ENCODE data around the gene ZNF697. TPM values are rescaled to one million over a fixed set of nuclear protein-coding genes. Genes with fewer than 3 reads are reported as not detected.

Gene ZNF697
- total RNA-seq, 1 donor from 2014 or later, result 9.4 TPM

DNA sequence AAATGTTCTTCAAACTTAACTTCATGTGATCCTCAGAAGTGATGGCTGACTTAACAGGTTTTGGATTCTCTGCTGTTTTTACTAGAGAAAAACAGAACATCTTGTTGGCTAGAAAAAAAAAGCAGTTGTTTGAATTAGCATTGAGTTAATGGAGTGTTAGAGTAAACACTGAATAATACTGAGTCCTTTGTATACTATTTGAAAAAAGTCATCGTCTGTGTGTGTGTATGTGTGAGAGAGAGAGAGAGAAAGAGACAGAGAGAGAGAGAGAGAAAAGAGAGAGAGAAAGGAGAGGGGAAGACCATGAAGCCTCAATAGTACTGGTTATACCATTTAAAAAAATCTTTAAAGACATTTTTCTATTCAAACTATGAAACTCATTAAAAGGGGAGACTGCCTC, 10.4 kb downstream of the ZNF697 start:
- Histone ChIP-seq H3K36me3 (no peaks in the 10 kb centered on the region), H3K27ac (replicated peaks) (no peak overlapping the region), H3K4me1 (peaks cover 84% of the 10 kb centered on the region), H3K9me3 (replicated peaks) (no peaks in the 10 kb centered on the region), H3K27me3 (ENCODE audit: low read depth) (no peaks in the 10 kb centered on the region), H3K4me3 (no peak overlapping the region)
- DNase-seq, result no peak
- TF ChIP-seq, protein P1, sequence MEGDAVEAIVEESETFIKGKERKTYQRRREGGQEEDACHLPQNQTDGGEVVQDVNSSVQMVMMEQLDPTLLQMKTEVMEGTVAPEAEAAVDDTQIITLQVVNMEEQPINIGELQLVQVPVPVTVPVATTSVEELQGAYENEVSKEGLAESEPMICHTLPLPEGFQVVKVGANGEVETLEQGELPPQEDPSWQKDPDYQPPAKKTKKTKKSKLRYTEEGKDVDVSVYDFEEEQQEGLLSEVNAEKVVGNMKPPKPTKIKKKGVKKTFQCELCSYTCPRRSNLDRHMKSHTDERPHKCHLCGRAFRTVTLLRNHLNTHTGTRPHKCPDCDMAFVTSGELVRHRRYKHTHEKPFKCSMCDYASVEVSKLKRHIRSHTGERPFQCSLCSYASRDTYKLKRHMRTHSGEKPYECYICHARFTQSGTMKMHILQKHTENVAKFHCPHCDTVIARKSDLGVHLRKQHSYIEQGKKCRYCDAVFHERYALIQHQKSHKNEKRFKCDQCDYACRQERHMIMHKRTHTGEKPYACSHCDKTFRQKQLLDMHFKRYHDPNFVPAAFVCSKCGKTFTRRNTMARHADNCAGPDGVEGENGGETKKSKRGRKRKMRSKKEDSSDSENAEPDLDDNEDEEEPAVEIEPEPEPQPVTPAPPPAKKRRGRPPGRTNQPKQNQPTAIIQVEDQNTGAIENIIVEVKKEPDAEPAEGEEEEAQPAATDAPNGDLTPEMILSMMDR (IDR thresholded peaks at IDR 0.05; ENCODE audit: borderline replicate concordance), result no peak
- intact Hi-C loops (cut with micrococcal nuclease), result no loop called here

DNA sequence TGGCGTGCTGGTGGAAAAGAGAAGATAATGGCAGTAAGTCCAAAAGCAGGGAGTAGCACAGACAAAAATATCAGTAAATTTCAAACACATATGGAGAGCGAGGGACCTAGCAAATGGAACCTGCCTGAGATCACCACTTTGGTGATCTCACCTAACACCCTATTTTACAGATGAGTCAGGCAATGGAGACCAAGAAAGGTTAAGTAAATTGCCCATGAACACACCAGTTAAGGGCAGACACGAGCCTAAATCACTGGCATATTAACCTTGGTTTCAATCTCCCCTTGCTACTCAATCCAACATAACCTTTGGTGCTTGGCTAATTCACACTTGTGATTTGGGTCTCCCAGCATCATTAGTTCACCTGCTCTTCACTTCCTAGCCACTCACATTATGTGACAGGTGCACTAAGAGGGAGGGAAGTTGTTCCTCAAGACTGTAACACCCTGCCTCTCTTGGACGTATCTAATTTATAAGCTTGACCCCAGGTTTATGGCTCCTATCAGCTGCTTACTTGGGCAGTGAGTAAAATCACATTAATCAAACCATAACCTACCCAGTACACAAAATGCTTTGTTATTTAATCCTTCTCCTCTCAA, 11.5 kb downstream of the ZNF697 start:
- no peak overlapping the region for H3K4me3 ChIP-seq
- H3K4me1 ChIP-seq, result peaks cover 95% of the 10 kb centered on the region
- H3K27me3 ChIP-seq (ENCODE audit: low read depth), result no peaks in the 10 kb centered on the region
- peak overlapping the region; percentile 95 for H3K27ac ChIP-seq (replicated peaks)
- no peaks in the 10 kb centered on the region for H3K36me3 ChIP-seq
- intact Hi-C loops (cut with micrococcal nuclease), result no loop called here
- no peak for DNase-seq
- H3K9me3 ChIP-seq (replicated peaks), result no peaks in the 10 kb centered on the region
- TF ChIP-seq, protein P1 (IDR thresholded peaks at IDR 0.05; ENCODE audit: borderline replicate concordance), result no peak

DNA sequence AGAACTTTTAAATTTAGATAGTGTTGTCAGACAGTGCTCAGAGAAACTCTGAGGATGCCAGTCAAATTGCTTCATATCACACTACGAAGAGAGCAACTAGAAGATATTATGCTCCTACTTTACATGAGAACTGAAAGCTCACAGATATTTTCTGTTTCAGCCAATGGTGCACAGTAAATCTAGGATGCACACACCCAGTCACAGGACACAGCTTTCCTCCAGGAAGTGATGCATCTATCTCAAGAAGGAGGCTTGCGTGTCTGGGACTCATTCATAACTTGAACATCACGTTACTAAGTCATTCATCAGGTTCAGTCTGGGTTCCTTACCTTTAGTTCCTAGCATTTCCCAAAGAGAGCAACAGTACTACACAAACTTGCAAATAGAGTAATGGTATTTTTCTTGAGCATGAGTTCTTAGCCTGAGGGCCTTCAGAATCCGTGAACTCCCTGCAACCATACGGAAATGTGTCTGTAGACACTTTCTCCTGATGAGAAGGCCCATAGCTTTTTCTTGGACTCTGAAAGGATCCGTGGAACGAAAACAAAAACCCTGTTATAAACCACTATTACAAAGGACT, 12.2 kb downstream of the ZNF697 start:
- TF ChIP-seq, protein P1 (IDR thresholded peaks at IDR 0.05; ENCODE audit: borderline replicate concordance), result no peak
- intact Hi-C loops (cut with micrococcal nuclease), result no loop called here
- H3K9me3 ChIP-seq (replicated peaks), result no peaks in the 10 kb centered on the region
- no peak for DNase-seq
- peak overlapping the region; percentile 95 for H3K27ac ChIP-seq (replicated peaks)
- H3K4me1 ChIP-seq, result peaks cover 99% of the 10 kb centered on the region
- H3K27me3 ChIP-seq (ENCODE audit: low read depth), result no peaks in the 10 kb centered on the region
- no peaks in the 10 kb centered on the region for H3K36me3 ChIP-seq
- H3K4me3 ChIP-seq, result no peak overlapping the region

DNA sequence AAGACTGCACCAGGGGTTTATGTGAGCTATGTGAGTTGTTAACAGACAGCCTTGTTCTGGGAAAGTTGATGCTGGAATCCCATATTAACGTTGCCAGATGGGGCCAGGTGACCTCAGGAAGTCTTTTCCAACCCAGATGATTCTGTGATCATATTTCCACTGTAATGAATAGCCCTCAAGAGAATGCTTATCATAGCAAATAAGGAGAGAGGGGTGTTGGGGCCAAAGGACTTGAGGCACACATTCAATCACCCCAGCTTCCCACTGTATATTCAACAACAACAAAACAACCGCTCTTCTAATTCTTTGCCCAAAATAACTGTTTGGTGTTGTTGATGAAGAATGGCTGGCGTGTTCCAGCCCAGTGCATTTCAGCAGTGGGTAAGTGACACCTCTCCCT, 14.1 kb downstream of the ZNF697 start:
- Histone ChIP-seq H3K4me1 (peaks cover 99% of the 10 kb centered on the region), H3K27me3 (ENCODE audit: low read depth) (no peaks in the 10 kb centered on the region), H3K36me3 (no peaks in the 10 kb centered on the region), H3K27ac (replicated peaks) (peak overlapping the region; percentile 95), H3K4me3 (no peak overlapping the region), H3K9me3 (replicated peaks) (no peaks in the 10 kb centered on the region)
- DNase-seq, result no peak
- intact Hi-C loops (cut with micrococcal nuclease), result no loop called here
- TF ChIP-seq, protein P1 (IDR thresholded peaks at IDR 0.05; ENCODE audit: borderline replicate concordance), result no peak

GRCh38 chr1:119633575-119633974, 14.5 kb downstream of the ZNF697 start:
- intact Hi-C loops (cut with micrococcal nuclease), result no loop called here
- no peaks in the 10 kb centered on the region for H3K27me3 ChIP-seq (ENCODE audit: low read depth)
- peak overlapping the region; percentile 95 for H3K27ac ChIP-seq (replicated peaks)
- H3K9me3 ChIP-seq (replicated peaks), result no peaks in the 10 kb centered on the region
- DNase-seq, result no peak
- TF ChIP-seq, protein P1 (IDR thresholded peaks at IDR 0.05; ENCODE audit: borderline replicate concordance), result no peak
- H3K4me3 ChIP-seq, result no peak overlapping the region
- no peaks in the 10 kb centered on the region for H3K36me3 ChIP-seq
- peaks cover 99% of the 10 kb centered on the region for H3K4me1 ChIP-seq

All from left ventricle myocardium inferior (tissue), 1 donor.